ENCODE measurements around the gene CBLN3. TPM values are rescaled to one million over a fixed set of nuclear protein-coding genes. Genes with fewer than 3 reads are reported as not detected.
"Not testable (repeated sequence)": the region's sequence is repeated elsewhere in the genome, so short reads cannot be mapped to it uniquely, and the experiment has no call there.

CBLN3 gene
- polyA plus RNA-seq (ENCODE audit: insufficient read length) = 3.7 TPM
- long read RNA-seq, donor 1, partial matches to known transcripts = 0 of 2 reads
- long read RNA-seq, donor 1, other reads (novel, unspliced or antisense) = 0 of 2 reads
- long read RNA-seq, donor 2, partial matches to known transcripts = 0 of 2 reads
- long read RNA-seq, donor 2, other reads (novel, unspliced or antisense) = 0 of 2 reads
- long read RNA-seq, donor 3, partial matches to known transcripts = 12 of 13 reads
- long read RNA-seq, donor 3, other reads (novel, unspliced or antisense) = 0 of 13 reads
- long read RNA-seq, donor 4, partial matches to known transcripts = 0 of 1 reads
- long read RNA-seq, donor 4, other reads (novel, unspliced or antisense) = 0 of 1 reads
- long read RNA-seq, donor 5 = 0 reads
- long read RNA-seq, donor 6, partial matches to known transcripts = 0 of 1 reads
- long read RNA-seq, donor 6, other reads (novel, unspliced or antisense) = 0 of 1 reads
- long read RNA-seq, donor 7, partial matches to known transcripts = 0 of 1 reads
- long read RNA-seq, donor 7, other reads (novel, unspliced or antisense) = 0 of 1 reads
- long read RNA-seq, donor 8 = 0 reads

GRCh38 chr14:24429395-24430142, at the start of gene CBLN3, which contains the start of gene KHNYN:
TSS of gene CBLN3 (minus strand) at chr14:24429668. CDS start at chr14:24429054, 614 bp downstream.
TSS of gene KHNYN (plus strand) at chr14:24429954. CDS start at chr14:24430731, 777 bp downstream.
- DNase-seq = peak; percentile 88

- no peak for DNase-seq
Observed at GRCh38 chr14:24475261-24475660, 45.8 kb upstream of the CBLN3 start.

- no peak for DNase-seq
Observed at GRCh38 chr14:24473211-24473610, 43.7 kb upstream of the CBLN3 start.

- DNase-seq = not testable (repeated sequence)
Observed at GRCh38 chr14:24470450-24470849, 41.0 kb upstream of the CBLN3 start.

GRCh38 chr14:24465805-24466204, 36.3 kb upstream of the CBLN3 start:
- DNase-seq = no peak

GRCh38 chr14:24465368-24465767, 35.9 kb upstream of the CBLN3 start:
- no peak for DNase-seq

GRCh38 chr14:24463884-24464785, 34.7 kb upstream of the CBLN3 start:
- no peak for DNase-seq

- DNase-seq = no peak
Observed at GRCh38 chr14:24463017-24463883, 33.8 kb upstream of the CBLN3 start.

GRCh38 chr14:24461336-24461735, 31.9 kb upstream of the CBLN3 start:
- DNase-seq = no peak

GRCh38 chr14:24459331-24459730, 29.9 kb upstream of the CBLN3 start:
- DNase-seq = no peak

- DNase-seq = no peak
Observed at GRCh38 chr14:24458736-24459135, 29.3 kb upstream of the CBLN3 start.

GRCh38 chr14:24456980-24457379, 27.5 kb upstream of the CBLN3 start:
- DNase-seq = no peak

- not testable (repeated sequence) for DNase-seq
Observed at GRCh38 chr14:24450828-24451227, 21.4 kb upstream of the CBLN3 start.

GRCh38 chr14:24443053-24443665, 13.7 kb upstream of the CBLN3 start:
- no peak for DNase-seq

- DNase-seq = peak; percentile 99
Observed at GRCh38 chr14:24442240-24443052, 13.0 kb upstream of the CBLN3 start, which contains the start of gene SDR39U1. TSS of gene SDR39U1 (minus strand) at chr14:24442776. CDS start at chr14:24442769, 7 bp downstream.

GRCh38 chr14:24441904-24442239, 12.4 kb upstream of the CBLN3 start:
- no peak for DNase-seq

- no peak for DNase-seq
Observed at GRCh38 chr14:24441485-24441884, 12.0 kb upstream of the CBLN3 start.

- DNase-seq = no peak
Observed at GRCh38 chr14:24440606-24441399, 11.3 kb upstream of the CBLN3 start.

Data from left kidney (tissue), 8 donors.